ENCODE measurements around the gene CD151.

The CD151 gene

DNA sequence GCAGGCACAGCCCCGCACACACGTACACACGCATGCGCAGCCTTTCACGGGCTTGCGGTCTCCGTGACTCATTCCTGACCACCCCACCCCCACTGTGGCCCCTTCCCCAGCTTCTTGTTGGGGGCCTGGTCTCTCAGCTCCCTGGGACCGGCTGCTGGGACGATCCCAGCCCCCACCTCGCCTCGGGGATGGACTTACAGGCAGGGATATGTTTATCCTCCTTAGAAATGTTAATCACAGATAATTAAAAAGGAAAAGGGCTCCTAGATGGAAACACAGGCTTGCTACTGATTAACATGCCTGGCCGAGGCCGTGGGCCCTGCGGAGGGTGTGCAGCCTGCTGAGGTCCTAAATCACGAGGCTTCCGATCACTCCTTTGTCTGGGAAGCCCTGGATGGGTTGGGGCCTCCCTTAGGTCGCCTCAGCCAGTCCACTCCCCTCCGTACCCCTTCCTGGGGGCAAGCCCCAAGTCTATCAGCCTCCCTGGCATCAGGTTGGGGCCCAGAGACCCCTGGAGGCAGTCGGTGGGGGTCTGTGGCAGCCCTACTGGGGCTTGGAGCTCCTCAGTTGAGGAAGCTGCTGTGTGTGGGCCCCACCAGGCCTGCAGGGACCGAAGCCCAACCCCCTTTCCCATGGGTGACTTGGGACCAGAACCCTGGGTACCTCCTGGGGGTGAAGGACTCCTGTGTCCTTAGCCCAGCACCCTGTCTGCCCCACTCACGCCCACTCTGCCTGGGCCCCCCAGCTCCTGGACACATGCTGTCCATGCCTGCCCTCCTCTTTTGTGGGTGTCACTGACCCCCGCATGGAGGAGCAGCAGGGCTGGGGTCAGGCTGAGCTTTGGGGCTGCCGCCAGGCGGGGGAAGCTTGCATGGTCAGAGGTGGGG lies 30.5 kb downstream of the CD151 start:
- TF ChIP-seq GATA1 (IDR thresholded peaks at IDR 0.05; ENCODE audit: low read depth, low read length) (no peak), POLR2A (IDR thresholded peaks at IDR 0.05; ENCODE audit: low read length) (no peak)
- DNase-seq = no peak

DNA sequence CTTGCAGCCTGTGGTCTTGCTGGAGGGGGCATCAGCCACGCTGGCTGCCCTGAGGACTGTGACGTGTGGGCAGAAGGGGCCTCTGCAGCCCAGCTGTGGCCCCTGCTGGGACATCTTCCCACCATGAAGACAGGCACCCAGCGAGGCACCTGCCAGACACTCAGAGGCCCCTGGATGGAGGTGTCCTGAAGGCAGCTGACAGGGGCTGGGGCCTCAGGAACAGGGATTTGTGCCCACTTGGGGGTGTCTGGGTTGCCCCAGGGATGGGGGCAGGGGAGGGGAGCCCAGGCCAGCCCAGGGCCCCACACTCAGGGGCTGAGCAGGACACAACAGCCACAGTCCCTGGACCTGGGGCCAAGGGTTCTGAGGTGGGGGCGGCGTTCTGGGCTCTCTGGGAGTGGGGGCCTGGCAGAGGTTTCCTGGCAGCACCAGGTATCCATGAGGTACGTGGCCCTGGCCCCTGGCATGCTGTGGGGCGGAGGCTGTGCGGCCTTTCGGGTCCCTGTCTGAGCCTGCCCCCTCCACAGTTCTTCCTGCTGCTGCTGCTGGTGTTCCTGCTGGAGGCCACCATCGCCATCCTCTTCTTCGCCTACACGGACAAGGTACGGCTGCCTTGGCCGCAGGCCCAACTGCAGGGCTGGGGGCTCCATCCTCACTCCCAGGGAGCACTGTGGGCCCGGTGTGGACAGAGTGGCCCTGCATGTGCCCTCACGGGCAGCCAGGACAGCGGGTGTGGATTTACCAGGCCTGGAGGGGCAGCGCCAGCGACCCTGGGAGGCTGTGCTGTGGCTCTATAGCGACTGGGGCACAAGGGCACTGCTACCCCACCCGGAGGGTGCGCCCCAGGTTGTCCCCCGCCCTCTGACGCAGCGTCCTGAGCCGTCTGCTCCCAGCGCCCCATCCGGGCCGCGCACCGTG lies 31.4 kb downstream of the CD151 start:
- TF ChIP-seq POLR2A (IDR thresholded peaks at IDR 0.05; ENCODE audit: low read length) (peak; percentile 14), GATA1 (IDR thresholded peaks at IDR 0.05; ENCODE audit: low read depth, low read length) (no peak)
- DNase-seq = no peak

GRCh38 chr11:864898-865297 lies 32.1 kb downstream of the CD151 start:
- TF ChIP-seq GATA1 (IDR thresholded peaks at IDR 0.05; ENCODE audit: low read depth, low read length) (no peak), POLR2A (IDR thresholded peaks at IDR 0.05; ENCODE audit: low read length) (no peak)
- DNase-seq = no peak

DNA sequence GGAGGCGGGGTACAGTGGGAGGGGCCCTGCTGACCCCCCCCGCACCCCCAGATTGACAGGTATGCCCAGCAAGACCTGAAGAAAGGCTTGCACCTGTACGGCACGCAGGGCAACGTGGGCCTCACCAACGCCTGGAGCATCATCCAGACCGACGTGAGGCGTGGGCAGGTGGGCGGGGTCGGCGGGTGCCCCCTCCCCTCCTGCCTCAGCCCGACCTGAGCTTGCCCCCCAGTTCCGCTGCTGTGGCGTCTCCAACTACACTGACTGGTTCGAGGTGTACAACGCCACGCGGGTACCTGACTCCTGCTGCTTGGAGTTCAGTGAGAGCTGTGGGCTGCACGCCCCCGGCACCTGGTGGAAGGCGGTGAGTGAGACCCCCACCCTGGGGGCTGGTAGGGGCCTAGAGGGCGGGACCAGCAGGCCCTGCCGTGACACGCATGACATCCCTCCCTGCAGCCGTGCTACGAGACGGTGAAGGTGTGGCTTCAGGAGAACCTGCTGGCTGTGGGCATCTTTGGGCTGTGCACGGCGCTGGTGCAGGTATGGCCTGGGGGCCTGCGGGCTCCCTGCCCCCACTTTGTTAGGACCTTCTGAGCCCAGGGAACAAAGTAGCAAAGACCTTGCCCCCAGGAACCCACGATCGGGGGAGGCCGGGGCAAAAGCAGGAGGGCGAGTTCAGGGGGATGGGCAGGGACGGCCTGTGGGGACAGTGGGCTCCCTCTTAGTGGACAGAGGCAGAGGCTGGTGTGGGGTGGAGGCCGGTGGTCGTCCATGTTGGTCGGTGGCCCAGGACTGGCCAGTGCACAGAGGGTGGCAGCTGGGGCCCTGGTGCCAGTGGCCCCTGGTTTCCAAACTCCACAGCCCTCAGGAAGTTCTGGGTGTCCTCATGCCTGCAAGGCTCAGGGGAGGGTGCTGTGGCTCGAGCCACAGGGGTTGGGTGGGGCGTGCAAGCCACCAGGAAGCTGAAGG lies 33.0 kb downstream of the CD151 start:
- no peak for DNase-seq
- TF ChIP-seq POLR2A (IDR thresholded peaks at IDR 0.05; ENCODE audit: low read length) (peak; percentile 24), GATA1 (IDR thresholded peaks at IDR 0.05; ENCODE audit: low read depth, low read length) (no peak)

DNA sequence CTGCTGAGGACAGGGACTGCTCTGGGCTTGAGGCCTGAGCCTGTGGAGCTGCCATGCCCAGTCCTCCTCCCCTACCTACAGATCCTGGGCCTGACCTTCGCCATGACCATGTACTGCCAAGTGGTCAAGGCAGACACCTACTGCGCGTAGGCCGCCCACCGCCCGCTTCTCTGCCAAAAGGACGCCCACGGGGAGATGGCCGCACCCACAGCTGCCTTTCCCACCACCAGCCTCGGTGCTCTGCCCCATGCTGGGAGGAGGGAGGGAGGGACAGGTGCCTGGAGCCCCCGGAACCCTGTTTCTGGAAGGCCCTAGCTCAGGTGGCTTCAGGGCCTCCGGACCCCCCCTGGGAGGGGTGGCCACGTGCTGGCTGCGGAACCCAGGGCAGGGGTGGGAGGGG lies 33.7 kb downstream of the CD151 start:
- no peak for DNase-seq
- TF ChIP-seq POLR2A (IDR thresholded peaks at IDR 0.05; ENCODE audit: low read length) (no peak), GATA1 (IDR thresholded peaks at IDR 0.05; ENCODE audit: low read depth, low read length) (no peak)

DNA sequence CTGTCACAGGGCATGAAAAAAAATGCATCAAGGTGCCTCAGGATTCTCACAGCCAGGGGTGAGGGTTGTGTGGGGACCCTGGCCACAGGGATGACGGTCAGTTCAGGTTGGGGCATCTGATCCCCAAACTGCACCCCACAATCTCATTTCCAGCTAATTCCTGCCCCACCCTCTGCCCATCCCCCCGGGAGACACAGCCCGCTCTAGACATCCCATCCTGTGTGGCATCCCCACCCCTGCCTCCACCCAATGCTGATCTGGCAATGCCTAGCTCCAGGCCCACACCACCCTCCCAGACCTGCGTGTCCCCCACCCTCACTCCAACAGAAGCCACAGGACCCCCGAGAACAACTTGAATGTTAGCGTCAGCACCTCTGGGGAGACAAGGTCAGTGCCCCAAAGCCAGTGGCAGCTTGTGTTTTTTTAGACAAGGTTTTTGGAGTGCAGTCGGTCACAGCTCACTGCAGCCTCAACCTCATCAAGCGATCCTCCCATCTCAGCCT lies 35.2 kb downstream of the CD151 start:
- TF ChIP-seq GATA1 (IDR thresholded peaks at IDR 0.05; ENCODE audit: low read depth, low read length) (no peak), POLR2A (IDR thresholded peaks at IDR 0.05; ENCODE audit: low read length) (no peak)
- no peak for DNase-seq

DNA sequence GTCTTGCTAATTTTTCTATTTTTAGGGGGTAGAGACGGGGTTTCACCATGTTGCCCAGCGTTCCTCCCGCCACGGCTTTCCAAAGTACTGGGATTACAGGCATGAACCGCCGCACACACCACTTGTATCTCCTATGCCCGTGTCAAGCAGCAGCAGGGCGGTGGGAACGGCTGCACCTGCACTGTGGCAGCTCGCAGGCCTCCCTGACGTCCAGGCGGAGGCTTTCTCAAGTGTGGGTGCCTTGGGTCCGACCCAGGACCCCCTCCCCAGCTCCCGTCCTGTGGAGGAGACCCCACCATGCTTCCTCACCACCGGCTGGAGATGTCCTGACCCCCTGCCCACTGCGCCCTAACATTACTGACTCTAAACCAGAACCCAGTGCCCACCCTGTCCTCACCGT lies 35.6 kb downstream of the CD151 start:
- DNase-seq = no peak
- TF ChIP-seq POLR2A (IDR thresholded peaks at IDR 0.05; ENCODE audit: low read length) (peak; percentile 14), GATA1 (IDR thresholded peaks at IDR 0.05; ENCODE audit: low read depth, low read length) (no peak)

DNA sequence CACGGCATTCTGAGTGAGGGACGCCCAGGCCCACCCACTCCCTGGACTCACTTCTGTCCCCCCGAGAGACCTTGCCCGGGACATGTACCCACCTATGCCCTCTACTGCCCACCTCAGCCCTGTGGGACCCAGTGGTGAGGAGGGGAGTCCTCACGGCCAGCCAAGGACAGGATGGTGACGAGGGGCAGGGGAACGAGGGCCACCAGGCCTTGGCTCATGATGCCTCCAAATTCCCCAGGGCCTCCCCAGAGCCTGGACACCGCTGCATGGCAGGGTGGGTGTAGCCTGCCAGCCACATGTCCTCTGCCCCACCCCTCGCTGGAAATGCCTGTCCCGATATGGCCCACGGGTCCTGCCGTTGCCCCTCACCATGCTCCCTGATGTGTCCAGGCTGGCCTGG lies 36.0 kb downstream of the CD151 start:
- no peak for DNase-seq
- TF ChIP-seq POLR2A (IDR thresholded peaks at IDR 0.05; ENCODE audit: low read length) (no peak), GATA1 (IDR thresholded peaks at IDR 0.05; ENCODE audit: low read depth, low read length) (no peak)

DNA sequence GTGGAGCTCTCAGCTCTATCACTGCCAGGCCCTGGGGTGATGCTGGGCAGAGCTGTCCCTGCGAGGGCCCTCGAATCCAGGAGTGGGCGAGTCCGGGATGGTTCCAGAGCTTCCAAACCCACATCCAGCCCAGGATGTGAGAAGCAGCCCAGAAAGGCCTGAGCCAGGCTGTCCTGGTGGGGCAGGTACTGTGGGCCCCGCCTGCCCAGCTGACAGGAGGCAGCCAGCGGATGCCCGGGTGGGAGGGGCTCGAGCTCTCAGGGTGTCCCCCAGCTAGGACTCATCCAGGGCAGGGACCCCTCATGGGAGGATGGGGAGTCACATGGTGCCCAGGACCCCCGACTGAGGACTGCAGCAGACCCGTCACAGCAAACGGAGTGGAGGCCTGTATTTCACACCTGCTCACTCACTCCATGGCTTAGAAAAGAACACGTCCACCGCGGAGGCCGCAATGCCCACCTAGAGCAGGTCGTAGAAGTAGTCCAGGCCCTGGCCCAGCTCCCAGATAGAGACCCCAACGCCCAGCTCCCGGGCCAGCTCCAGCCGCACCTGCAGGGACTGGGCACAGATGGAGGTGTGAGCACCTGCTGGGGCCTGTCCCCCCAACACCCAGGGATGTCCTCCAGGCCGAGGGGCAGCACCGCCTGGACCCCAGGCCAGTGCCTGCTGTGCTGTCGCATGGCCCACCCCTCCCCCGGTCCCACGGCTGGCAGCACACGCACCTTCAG lies 36.8 kb downstream of the CD151 start:
- TF ChIP-seq POLR2A (IDR thresholded peaks at IDR 0.05; ENCODE audit: low read length) (no peak), GATA1 (IDR thresholded peaks at IDR 0.05; ENCODE audit: low read depth, low read length) (no peak)
- DNase-seq = no peak

DNA sequence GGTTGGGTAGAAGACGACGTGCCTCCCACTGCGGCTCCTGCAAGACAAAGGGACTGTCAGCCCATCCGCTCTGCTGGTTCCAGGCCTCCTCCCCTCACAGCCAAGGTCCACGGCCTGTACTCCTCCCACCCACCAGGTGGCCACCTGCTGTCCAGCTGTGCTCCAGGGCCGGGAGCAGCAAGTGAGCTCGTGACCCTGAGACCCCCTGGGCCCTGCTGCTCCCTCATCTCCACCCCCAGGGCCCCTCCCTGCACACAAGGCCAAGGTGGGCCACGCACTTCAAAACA lies 37.3 kb downstream of the CD151 start:
- DNase-seq = no peak
- TF ChIP-seq GATA1 (IDR thresholded peaks at IDR 0.05; ENCODE audit: low read depth, low read length) = no peak

GRCh38 chr11:870418-870817 lies 37.7 kb downstream of the CD151 start:
- TF ChIP-seq GATA1 (IDR thresholded peaks at IDR 0.05; ENCODE audit: low read depth, low read length) = no peak
- TF ChIP-seq POLR2A (IDR thresholded peaks at IDR 0.05; ENCODE audit: low read length) = no peak
- DNase-seq = no peak

- TF ChIP-seq POLR2A (IDR thresholded peaks at IDR 0.05; ENCODE audit: low read length) (no peak), GATA1 (IDR thresholded peaks at IDR 0.05; ENCODE audit: low read depth, low read length) (no peak)
- no peak for DNase-seq
Measured at GRCh38 chr11:871472-871871, 38.7 kb downstream of the CD151 start.

DNA sequence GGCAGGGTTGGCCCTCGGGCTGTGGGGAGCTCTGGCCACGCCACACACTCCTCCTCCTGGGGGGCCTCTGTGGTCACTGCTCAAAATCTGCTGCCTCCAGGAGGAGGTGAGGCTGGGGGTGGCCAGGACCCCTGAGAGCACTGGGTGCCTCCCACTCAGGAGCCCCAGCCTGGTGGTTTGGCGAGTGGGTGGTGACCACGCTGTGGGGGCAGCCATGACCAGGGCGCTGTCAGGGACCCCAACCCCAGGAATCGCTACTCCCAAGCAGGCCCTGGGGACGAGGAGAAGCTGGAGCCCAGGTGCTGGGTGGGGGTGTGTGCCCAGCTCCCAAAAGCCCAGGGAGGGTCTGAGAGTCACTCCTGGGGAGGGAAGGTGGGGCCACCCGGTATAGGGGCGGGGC lies 40.0 kb downstream of the CD151 start:
- TF ChIP-seq GATA1 (IDR thresholded peaks at IDR 0.05; ENCODE audit: low read depth, low read length) = no peak
- TF ChIP-seq POLR2A (IDR thresholded peaks at IDR 0.05; ENCODE audit: low read length) = no peak
- no peak for DNase-seq

Measured in erythroblast (primary cell).